Measurements from ENCODE around the gene ZC3H18.
"Not testable (repeated sequence)": the region's sequence is repeated elsewhere in the genome, so short reads cannot be mapped to it uniquely, and the experiment has no call there.

ZC3H18 gene

DNA sequence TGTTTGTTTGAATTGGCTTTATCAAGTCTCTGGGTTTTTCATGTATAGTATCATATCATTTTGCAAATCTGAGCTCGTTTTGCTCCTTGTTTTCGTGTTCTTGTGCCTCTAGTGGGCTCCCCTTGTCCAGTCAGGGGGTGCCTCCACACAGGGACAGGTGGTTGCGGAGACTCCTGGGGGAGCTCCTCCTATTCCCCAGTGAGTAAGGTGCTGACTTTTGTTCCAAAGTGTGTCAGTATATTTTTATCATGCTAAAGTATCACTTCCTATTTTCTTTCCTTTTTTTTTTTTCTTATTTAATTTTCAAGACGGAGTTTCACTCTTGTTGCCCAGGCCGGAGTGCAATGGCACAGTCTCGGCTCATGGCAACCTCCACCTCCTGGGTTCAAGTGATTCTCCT is 37.9 kb downstream of the ZC3H18 start:
- DNase-seq = no peak

DNA sequence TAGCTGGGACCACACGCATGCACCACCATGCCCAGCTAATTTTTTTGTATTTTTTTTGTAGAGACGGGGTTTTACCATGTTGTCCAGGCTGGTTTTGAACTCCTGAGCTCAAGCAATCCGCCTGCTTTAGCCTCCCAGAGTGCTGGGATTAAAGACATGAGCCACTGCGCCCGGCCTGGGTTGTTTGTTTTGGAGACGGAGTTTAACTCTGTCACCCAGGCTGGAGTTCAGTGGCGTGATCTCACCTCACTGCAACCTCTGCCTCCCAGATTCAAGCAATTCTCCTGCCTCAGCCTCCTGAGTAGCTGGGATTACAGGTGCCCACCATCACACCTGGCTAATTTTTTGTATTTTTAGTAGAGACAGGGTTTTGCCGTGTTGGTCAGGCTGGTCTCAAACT is 39.2 kb downstream of the ZC3H18 start:
- not testable (repeated sequence) for DNase-seq

DNA sequence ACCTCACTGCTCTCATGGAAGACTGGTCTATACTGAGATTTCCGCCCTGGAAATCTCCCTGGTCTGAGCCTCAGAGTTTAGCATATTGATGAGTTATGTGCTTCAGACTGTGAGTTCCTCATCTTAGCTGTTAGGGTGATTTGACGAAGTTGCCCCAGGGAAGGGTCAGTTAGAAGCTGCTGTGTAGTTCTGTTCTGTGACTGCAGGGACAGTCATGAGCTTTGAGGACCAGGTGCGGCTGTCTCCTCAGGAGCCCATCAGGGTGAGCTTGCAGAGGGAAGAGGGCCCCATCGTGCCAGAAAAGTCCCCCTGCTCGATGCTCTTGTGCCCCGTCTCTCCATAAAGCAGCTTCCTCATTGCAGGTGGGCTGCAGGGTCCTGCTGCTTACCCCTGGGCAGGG is 39.9 kb downstream of the ZC3H18 start:
- DNase-seq = no peak

DNA sequence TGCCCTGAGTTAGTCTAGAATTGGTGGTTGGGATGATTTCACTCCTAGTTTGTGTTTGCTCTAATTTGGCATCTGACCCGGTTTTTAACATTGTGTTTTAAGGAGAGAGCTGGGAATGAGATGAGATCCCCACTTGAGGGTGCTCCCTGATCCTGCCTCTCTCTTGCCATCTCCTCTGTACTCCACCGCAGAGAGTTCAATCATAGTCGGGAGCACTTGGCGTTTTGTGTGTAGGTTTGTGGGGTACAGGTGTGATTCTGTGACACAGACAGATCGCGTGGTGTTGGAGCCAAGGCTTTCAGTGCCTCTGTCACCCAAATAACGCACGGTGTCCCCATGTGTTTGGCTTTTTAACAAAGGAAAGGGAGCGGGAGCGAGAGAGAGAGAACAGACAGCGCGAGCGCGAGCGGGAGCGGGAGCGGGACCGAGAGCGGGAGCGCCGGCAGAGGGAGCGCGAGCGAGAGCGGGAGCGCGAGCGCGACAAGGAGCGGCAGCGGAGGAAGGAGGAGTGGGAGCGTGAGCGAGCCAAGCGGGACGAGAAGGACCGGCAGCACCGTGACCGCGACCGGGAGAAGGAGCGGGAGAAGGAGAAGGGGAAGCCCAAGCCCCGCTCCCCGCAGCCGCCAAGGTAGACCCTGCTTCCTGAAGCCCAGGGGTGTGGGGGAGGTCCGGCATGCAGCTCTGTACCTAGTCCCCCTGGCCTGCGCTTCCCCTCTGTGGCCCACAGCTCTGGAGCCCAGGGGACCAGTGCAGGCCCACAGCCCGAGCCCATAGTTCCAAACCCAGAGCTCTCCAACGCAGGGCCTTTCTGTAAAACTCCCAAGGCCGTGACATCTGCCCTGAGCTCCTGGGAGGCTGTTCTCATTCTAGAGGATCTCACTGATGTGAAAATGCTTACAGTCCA is 41.0 kb downstream of the ZC3H18 start:
- DNase-seq = no peak

DNA sequence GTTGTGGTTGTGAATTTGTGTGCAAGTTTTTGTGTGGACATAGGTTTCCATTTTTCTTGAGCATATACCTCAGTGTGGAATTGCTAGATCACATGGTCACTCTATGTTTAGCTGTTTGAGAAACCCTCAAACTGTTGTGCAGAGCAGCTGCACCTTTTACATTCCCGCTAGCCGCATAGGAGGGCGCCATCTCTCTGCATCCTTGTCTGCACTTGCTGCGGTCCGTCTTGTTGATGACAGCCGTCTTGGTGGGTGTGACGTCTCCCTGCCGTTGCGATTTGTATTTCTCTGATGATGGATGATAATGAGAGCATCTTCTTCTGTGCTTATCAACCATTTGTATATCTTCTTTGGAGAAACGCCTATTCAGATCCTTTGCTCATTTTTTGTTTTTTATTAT is 43.1 kb downstream of the ZC3H18 start:
- no peak for DNase-seq

DNA sequence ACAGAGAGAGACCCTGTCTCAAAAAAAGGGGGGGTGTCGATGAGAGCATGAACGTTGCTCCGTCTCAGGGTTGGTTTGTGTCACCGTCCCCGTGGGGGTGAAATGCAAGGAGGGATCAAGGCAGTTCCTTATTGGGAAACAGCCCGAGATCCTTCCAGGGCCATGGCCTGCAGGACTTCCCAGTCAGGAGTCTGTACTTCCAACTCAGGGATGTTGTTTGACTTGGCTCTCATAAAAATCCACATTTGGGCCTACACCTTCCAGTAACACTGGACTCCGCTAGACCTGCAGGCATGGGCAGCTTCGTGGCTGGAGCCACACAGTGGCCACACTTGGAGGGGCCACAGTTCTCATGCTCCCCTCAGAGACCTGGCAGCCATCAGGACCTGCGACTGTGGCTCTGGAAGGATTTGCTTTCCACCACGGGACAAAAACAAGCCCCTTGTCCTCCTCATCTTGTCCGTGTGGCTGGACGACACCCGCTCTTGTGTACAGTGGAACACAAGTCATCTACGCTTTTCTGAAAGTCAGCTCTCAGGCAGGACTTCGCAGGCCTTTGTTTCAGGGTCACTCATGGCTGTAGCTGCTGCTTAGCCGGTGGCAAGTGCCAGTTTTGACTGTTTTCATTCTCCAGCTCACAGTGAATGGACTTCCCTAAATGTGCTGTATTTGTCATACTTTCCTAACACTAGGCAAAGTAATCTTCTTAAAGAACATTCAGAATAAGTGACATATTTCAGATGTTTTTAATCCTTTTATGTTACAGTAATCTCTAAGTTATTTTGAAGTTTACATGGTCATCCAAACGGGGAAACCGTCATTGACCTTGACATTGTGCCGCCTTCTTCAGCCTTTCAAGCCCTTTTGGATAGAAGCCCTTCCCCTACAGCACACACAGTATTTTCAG is 44.0 kb downstream of the ZC3H18 start:
- no peak for DNase-seq

DNA sequence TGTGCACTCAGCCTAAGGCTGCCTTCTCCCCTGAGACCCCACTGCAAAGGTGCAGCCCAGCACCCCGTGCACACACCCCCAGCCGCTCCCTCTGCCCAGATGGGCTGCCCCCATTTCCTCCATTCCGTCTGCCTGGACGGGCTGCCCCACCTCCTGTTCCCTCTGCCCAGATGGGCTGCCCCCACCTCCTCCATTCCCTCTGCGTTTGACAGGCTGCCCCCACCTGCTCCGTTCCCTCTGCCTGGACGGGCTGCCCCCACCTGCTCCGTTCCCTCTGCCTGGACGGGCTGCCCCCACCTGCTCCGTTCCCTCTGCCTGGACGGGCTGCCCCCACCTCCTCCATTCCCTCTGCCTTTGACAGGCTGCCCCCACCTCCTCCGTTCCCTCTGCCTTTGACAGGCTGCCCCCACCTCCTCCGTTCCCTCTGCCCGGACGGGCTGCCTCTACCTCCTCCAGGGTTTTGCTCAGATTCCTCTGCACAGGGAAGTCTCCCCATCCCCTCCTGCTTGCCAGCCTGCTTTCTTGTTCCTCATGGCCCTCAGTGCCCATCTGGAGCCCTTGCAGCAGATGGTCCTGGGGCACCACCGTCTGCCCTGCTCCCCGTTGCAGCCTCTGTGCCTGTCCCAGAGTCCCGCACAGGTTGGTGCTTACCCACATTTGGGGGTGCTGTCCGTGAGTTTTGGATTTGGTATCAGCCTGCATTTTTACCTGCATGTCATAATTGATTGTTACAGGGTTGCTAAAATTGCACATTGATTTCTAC is 44.8 kb downstream of the ZC3H18 start:
- DNase-seq = no peak

DNA sequence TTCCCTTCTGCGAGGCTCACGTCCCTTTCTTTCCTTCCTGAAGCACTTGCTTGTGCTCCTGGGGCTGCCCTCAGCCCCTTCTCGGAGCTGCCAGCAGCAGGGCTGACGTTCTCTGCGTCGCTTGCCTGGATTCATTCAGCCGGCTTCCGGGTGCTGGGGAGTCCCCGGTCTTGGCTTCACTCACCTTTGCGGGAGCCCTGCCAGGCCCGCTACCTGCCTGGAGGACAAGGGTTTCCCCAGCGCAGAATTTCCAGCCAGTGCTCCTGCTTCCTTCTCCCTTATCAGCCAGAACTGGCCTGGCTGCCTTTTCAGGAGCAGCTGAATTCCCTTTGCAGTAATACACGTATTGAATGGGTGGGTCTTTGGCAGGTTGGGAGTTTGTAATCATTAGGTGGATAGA is 46.1 kb downstream of the ZC3H18 start:
- no peak for DNase-seq

DNA sequence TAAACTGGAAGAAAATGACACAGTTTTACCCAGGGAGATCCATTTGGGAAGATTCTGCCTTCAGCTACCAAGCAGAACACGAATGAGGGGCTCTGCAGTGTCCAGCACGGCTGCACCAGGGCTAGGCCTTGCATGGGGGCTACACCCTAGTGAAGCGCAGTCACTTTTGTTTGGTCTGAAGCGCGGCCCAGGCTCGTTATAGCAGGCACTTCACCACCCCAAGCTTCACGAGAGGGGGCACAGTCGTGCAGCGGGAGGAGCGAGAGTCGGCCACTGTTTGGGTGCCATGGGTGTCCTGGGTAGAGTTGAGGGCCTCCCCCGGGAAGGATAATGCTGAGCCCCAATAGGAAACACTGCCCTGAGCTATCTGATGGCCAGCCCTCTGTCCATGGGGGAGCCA is 46.5 kb downstream of the ZC3H18 start:
- no peak for DNase-seq

DNA sequence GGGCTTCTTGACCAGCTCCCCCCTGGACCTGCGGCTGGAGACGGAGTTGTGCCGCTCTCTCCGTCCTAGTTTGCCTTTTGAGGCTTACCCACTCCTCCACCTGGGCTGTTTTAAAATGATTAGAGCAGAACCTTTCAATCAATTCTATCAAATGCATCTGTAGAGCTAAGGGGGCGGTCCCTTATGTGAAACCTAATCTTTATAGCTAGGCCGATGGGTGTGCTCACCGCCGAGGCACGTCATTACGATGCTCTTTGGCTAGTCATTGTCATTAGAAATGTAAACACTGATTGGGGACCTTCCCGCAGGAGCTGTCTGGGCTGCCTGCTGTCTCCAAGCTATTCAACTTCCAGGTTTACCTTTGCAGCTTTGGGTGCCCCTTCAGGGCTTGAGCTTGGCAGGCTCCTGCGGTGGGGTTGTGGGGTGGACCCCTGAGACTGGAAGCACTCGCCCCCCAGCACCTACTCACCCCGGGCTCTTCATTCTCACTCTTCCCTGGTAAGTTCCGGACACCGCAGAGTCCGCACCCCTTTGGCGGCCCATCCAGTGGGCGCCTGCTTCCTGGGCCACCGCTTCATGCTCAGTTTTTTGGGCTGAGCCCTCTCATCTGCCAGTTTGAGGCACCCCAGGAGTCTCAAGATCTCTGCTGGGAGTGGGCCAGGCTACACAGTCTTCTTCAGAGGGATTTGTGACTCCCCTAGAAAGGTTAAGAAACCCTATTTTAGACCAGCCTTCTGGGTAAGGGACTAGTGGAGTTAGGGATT is 47.2 kb downstream of the ZC3H18 start:
- DNase-seq = no peak

DNA sequence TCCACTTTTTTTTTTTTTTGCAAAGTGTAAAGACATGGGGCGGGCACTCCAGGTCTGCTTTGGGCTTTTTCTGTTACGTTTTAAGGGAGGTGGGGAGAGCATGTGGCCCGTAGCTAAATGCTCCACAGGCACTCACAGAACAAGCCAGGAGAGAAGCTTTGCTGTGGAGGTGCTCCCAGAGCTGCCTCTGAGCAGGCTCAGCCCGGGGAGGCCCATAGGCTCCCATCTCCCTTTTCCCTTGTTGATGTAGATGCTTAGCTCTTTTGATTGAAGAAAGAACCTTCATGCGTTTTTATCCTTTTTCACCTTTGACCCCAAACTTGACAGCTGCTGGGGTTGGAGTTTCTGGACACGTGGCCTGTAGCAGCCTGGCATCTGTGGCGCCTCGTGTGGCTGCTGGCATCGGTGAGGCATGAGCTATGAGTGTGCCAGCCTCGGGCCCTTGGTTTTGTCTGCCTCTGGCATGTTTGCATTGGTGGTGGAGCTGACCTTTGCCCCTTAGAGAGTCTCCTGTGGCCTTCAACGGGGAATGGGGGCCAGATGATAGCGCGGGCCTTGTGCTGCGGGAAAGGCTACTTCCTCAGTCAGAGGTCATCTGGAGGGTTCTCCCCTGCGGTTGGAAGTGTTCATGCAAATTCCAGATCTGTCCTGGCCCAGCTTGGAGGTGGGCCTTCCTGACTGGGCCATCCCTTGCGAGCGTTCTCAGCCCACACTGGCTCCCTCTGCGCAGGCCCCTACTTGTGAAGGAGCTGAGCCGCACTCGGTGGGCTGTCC is 48.2 kb downstream of the ZC3H18 start:
- no peak for DNase-seq

DNA sequence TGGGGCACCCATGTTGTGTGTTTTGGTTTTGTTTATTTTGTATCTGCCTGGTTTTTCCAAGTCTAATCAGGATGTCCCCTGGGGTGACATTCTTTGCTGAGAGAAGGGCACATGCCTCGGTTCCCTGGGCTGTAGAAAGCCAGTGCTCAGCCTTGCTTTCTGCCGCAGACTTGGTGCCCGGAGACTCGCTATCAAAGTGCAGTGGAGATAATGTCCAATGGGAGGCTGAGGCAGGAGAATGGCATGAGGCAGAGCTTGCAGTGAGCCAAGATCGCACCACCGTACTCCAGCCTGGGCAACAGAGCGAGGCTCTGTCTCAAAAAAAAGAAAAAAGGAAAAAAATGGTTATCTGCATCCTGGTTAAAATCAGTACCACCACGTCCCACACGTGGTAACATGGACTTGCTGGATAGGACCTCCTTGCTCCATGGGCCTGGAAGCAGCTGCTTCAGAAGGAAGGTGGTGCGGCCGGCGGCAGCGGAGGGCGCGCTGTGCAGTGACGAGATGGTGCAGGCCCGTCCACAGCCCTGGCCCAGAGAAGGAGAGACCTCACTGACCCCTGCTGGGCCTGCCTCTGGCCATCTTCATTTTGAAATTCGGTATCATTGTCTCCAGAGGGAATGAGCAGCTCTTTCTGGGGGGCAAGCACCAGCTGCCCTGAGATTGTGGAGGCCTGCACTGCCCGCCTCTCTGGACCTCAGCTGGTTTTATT is 48.9 kb downstream of the ZC3H18 start:
- no peak for DNase-seq

DNA sequence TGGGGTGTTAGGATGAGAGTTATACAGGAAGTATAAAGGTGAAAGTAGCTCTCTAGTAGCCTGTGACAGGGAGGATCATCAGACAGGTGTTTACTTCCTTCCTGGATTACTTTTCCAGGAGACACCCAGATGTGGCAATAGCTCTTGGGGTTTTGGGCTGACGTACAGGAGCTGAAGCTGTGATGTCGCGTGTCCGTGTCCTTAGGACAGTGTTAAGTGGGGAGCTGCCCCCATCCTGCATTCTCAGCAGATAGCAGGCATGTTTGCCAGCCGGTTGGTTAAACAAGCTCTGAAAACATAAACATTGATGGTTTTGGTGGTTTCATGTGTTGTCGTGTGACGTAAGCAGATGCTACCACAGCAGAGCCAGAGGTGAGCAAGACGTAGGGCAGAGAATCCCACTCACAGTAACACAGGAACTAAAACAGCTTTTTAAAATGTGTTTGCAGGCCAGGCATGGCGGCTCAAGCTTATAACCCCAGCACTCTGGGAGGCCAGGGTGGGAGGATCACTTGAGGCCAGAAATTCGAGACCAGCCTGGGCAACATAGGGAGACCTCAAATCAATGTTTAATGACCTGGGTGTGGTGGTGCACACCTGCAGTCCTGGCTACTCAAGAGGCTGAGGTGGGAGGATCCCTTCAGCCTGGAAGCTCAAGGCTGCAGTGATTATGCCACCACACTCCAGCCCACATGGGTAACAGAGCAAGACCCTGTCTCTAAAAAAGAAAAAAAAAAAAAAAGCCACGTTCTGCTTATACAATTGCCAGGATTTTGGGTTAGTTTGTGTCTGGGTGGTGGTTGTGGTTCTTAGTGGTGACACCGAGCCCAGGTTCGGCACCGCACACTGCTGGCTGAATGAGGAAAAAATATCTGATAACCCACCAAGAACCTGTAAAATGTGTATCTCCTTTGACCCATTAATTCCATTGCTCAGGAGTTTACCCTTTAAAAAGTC is 49.9 kb downstream of the ZC3H18 start:
- DNase-seq = no peak

DNA sequence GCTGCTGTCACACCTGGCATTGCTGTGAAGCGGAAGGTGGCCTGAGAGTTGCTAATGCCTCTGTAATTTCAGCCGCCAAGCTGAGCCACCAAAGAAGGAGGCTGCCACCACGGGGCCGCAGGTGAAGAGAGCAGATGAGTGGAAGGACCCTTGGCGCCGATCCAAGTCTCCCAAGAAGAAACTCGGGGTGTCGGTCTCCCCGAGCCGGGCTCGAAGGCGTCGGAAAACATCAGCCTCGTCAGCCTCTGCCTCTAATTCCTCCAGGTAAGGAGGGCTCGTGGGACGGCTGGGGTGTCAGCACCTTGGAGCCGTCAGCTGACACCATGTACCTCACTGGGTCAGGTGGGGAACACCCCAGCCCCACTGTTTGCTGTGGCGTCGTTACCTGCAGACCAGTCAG is 51.9 kb downstream of the ZC3H18 start:
- no peak for DNase-seq

DNA sequence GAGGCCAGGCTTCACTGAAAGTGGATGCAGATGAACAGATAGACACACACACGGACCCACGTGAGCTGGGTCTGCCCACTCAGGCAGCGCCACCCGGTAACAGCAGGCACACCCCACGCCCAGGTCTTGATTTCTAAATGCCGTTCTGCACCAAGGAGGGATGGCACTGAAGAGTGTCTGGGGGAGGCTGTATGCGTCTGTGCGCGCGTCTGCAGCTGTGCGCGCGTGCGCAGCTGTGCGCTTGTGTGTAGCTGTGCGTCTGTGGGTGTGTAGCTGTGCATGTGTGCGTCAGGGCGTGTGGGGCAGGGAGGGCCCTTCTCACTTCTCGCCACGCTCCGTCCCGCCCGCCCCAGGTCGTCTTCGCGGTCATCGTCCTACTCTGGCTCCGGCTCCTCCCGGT is 52.7 kb downstream of the ZC3H18 start:
- DNase-seq = no peak

DNA sequence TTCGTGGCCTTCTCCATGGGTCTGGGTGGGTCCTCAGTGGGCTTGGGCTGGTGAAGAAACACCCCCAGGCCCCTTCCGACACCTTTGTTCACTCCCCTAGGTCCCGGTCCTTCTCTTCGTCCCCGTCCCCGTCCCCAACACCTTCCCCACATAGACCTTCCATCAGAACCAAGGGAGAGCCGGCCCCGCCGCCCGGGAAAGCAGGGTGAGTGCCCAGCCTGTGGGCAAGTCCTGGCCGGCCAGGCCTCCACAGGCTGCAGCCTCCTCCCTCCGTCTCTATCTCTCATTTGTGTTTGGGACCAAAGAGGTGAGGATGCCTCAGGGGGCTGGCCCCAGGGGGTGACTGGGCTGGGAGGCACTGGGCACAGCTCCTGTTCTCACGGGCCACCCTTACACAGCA is 53.7 kb downstream of the ZC3H18 start:
- DNase-seq = no peak

DNA sequence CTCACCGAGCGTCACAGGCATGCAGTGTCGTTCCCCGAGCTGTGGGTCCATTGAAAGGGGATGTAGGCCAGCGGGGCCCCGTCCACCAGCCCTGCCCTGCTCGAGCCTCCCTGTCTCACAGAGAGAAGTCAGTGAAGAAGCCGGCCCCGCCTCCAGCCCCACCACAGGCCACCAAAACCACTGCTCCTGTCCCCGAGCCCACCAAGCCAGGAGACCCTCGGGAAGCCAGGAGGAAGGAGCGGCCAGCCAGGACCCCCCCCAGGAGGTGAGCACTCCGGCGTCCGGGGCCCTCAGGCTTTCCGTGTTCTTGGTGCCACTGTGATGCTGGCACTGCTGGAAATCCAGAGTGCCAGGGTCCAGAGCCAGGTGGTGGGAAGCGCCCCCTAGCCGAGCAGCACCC is 54.3 kb downstream of the ZC3H18 start:
- no peak for DNase-seq

DNA sequence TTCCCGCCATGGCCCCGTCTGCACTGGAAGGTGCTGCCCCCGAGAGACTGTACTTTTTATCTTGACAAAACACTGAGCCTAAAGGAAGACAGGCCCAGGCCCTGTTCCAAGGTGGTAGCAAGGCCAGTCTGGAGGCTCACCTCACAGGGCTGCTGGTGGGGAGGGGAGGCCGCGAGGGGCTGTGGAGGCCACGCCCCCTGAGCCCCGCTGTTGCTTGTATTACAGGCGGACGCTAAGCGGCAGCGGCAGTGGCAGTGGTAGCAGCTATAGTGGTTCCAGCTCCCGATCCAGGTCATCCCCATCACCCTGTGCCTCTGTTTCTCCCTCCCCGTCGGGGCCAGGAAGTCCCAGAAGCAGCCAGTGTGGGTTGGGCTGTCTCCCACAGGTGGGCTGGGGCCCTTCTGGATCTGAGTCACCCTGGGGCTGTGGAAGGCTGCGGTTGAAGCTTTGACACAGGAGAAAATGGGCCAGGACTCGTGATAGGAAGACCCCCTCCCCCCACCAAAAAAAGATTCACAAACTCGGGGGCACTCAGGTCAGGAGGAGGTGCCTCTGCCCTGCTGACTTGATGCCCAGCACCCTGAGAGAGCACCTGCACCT is 54.9 kb downstream of the ZC3H18 start:
- no peak for DNase-seq

DNA sequence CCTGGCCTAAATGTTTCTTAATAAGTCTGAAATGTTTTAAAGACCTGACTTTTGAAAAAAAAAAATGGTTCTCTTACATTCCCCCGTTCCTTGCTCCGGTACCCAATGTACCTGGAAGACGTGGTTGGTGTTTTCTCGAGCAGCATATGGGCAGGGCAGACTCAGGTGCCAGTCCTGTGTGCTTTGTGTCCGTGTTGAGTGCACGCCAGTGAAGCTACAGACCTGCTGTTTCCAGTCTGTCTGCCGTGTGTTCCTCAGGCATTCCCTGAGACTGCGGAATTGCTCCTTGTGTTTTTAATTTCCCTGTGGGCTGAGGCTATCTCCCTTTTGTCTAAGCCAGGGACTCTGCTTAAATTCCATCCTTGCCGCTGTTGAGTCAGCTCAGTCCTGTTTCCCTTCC is 56.4 kb downstream of the ZC3H18 start:
- DNase-seq = no peak
